Measurements from ENCODE around the gene SULF2.

Gene SULF2

DNA sequence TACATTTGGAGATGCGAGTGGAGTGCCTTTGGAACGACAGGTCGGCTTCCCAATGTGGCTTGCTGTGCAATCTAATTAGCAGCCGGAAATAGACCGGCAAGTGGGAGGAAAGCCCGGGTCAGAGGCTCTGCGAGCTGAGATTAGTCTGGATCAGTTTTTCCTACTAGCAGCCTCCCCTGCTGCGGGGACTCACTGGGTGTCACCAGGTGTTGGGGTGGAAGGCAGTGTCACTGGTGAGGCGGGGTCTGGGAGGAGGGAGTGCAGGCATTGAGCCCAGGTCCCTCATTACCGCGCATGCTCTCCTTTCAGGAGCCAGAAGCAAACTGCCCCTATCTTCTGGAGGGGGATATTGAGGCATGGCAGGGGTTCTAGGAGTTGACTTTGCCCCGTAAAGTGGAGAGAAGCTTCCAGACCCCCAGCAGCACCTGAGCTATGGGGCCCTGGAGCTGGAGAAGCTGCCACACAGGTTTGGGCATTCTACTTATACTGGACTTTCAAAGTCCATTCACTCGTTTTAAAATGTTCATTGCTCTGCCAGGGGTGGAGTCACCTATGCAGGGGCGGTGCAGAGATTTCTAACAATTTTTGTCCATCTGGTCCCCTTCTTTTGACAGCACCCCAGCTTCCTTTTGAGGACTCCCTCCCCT is 11.0 kb downstream of the SULF2 start:
- CTCF ChIA-PET, result interaction anchor here (0.7 kb wide), 1 partner anchor 476 kb away, joined by 3 read pairs; no protein-coding TSS in a partner anchor
- POLR2A ChIA-PET (ENCODE audit: low non-redundant PET), result no interaction called here
- DNase-seq (ENCODE audit: low spot score), result no peak
- peak overlapping the region; percentile 68 for H3K27ac ChIP-seq
- TF ChIP-seq, protein P1, sequence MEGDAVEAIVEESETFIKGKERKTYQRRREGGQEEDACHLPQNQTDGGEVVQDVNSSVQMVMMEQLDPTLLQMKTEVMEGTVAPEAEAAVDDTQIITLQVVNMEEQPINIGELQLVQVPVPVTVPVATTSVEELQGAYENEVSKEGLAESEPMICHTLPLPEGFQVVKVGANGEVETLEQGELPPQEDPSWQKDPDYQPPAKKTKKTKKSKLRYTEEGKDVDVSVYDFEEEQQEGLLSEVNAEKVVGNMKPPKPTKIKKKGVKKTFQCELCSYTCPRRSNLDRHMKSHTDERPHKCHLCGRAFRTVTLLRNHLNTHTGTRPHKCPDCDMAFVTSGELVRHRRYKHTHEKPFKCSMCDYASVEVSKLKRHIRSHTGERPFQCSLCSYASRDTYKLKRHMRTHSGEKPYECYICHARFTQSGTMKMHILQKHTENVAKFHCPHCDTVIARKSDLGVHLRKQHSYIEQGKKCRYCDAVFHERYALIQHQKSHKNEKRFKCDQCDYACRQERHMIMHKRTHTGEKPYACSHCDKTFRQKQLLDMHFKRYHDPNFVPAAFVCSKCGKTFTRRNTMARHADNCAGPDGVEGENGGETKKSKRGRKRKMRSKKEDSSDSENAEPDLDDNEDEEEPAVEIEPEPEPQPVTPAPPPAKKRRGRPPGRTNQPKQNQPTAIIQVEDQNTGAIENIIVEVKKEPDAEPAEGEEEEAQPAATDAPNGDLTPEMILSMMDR (conservative IDR thresholded peaks at IDR 0.05; ENCODE audit: low read depth), result no peak

DNA sequence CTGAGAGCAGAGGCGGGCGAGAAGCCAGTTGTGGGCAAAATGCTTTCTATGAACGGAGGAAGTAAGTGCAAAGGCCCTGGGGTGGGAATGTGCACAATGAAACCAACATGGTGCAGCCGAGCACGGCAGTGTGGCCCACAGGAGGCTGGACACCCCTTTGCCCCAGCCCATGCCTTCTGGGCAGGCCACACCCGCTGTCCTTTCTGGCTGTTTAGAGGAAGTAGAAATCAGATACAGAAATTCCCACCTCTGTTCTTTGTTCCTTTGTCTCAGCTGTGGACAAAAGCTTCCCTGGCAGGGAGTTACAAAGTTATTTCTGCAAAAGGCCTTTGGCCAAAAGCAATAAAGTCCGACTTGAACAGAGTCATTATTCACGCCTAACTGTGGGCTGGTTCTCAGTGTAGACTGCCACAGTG is 11.9 kb downstream of the SULF2 start:
- TF ChIP-seq, protein P1 (conservative IDR thresholded peaks at IDR 0.05; ENCODE audit: low read depth), result no peak
- ChIA-PET CTCF (no interaction called here), POLR2A (ENCODE audit: low non-redundant PET) (no interaction called here)
- peak overlapping the region; percentile 68 for H3K27ac ChIP-seq
- DNase-seq (ENCODE audit: low spot score), result no peak

DNA sequence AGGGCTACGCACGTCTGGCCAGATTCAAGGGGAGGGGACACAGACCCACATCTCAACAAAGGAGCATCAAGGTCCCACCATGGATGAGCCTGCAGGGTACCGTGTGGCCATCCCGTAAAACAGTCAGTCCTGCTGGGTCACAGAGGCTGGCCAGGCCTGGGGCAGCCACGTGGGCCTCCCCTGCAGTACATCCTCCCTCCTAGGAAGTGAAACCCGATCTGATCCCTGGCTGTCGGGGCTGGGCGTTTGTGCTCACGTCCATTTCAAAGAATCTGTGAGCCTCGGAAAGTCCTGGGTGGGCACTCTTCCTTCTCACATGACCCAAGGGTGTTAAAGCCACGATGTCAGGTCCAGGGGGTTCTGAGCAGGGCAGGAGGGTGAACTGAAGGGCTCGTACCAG is 14.3 kb downstream of the SULF2 start:
- TF ChIP-seq, protein P1 (conservative IDR thresholded peaks at IDR 0.05; ENCODE audit: low read depth), result no peak
- POLR2A ChIA-PET (ENCODE audit: low non-redundant PET), result interaction anchor here (0.5 kb wide), 1 partner anchor 228 kb away, joined by 3 read pairs; no protein-coding TSS in a partner anchor
- H3K27ac ChIP-seq, result peak overlapping the region; percentile 68
- no peak for DNase-seq (ENCODE audit: low spot score)
- CTCF ChIA-PET, result interaction anchor here (0.7 kb wide), 2 partner anchors 89 to 1428 kb away, joined by 3 to 4 read pairs; no protein-coding TSS in a partner anchor

DNA sequence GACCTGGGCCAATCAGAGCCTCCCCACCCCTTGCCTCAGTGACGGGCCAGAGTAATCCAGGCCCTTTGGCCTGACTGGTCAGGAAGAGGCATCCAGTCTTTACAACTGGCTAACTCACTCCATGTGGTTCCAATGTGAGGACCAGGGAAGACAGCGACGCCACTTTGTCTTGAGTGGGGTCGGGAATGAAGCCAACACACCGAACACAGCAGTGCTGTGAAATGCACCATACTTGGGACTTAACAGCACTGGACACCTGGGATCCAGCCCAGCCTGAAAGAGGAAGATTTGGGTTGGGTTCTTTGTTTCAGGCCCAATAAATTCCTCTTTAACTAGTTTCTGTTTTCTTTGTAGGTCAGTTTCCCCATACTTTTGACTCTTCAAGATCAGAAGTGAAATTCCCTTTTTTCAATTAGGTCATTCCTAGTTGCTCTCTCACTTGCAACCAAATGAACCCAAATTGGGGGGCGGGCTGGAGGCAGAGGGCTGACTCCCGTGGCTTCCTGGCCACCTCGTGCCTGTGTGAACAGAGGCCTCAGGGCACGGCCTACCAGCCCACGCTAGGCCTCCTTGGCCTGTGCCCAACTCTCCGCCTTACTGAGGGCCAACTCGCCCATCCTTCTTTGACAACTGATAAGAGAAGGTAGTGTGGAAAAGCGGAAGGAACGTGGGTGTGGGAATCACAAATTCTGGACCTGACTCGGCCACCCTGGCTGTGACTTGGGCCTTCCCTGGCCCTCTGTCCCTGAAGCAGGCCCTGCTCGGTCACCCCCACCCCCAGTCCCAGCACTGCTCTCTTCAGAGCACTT is 17.1 kb downstream of the SULF2 start:
- ChIA-PET CTCF (interaction anchor here (0.6 to 0.9 kb wide), 2 partner anchors 567 to 868 kb away, joined by 3 to 6 read pairs; no protein-coding TSS in a partner anchor), POLR2A (ENCODE audit: low non-redundant PET) (no interaction called here)
- TF ChIP-seq, protein P1 (conservative IDR thresholded peaks at IDR 0.05; ENCODE audit: low read depth), result no peak
- DNase-seq (ENCODE audit: low spot score), result no peak
- peak overlapping the region; percentile 68 for H3K27ac ChIP-seq

DNA sequence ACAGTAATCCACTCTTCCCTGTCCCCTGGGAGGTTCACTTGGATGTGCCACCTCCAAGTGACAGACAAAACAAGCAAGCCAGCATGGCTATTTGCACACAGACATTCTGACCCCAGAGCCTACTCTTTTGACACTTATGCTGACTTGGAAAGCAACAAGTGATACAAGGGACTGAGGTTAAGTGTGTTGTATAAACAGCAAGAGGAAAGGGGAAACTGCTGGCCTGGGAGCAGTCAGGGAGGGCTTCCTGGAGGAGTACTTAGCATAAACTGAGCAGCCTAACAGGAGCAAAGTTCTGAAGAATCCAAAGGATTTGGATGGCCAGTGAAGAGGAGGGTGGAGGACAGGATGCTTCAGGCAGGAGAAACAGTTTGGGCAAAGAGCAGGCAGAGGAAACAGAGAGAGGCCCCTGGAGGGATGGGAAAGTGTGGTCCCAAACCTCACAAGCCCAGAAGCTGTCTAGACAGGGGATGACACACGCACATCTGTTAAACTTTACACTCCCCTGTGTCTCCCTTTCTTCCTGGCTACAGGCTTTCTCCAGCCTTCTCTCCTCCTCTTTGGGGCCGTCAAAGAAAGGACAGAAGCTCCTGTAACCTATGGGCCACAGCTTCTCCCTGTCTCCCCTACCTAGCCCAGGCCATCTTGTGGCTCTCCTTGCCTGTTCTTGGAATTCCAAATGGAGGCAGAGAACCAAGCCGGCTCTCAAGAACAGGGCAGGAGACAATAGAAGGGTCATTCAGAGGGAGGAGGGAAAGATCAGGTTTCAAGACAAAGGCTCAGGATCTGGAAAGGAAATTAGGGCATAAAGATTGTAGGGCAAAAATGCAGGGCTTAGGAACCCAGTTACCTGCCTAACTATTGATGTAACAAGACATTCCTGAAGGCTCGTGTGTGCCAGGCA is 19.3 kb downstream of the SULF2 start:
- peak overlapping the region; percentile 64 for H3K27ac ChIP-seq
- DNase-seq (ENCODE audit: low spot score), result no peak
- ChIA-PET CTCF (interaction anchor here (0.7 kb wide), 1 partner anchor 564 kb away, joined by 3 read pairs; no protein-coding TSS in a partner anchor), POLR2A (ENCODE audit: low non-redundant PET) (no interaction called here)
- TF ChIP-seq, protein P1 (conservative IDR thresholded peaks at IDR 0.05; ENCODE audit: low read depth), result no peak

DNA sequence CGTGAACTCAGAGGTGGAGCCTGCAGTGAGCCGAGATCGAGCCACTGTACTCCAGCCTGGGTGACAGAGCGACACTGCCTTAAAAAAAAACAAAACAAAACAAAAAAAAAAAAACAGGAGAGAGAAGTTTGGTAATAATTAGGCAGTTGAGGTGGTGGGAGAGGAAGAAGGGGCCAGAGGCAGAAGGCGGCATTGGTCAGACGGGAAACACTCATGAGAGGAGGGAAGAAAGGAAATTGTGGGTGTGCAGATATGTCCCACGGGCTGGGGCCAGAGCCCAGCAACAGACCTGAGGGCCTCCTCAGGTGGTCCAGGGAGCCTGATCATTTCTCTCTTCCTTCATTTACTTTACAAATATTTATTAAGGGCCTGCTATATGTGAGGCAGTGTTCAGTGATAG is 20.0 kb downstream of the SULF2 start:
- TF ChIP-seq, protein P1 (conservative IDR thresholded peaks at IDR 0.05; ENCODE audit: low read depth), result no peak
- ChIA-PET CTCF (no interaction called here), POLR2A (ENCODE audit: low non-redundant PET) (no interaction called here)
- DNase-seq (ENCODE audit: low spot score), result no peak
- H3K27ac ChIP-seq, result peak overlapping the region; percentile 64
